ENCODE results near the gene AIFM3.
A peak's percentile ranks its signal among the peaks of the same experiment; 100 is the strongest.
"Not testable (repeated sequence)": the region's sequence is repeated elsewhere in the genome, so short reads cannot be mapped to it uniquely, and the experiment has no call there.

Gene AIFM3

DNA sequence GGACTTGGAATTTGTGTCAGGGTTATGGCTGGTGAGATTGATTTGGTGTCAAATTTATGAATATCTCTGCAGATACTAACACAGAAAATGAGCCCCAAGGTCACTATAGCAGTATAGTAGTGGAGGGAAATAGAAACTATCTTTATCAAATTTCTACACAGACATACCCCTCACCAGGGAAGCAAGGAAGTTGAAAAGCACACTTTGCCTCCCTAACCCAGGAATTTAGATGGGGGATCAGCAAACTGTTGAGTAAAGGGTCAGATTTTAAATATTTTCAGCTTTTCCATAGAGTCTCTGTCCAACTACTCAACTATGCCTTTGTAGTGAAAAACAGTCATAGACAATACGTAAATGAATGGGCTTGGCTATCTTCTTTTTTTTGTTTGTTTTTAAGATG lies 37.1 kb upstream of the AIFM3 start:
- no peaks in the 10 kb centered on the region for H3K9me3 ChIP-seq (replicated peaks in 1 of 11)
- peaks cover 0 to 67% (median 13%) of the 10 kb centered on the region in 10 experiments; a peak in 15 of 20 replicates for H3K4me1 ChIP-seq
- H3K36me3 ChIP-seq: peaks cover 15 to 88% (median 56%) of the 10 kb centered on the region in 11 experiments
- no peak overlapping the region for H3K4me3 ChIP-seq
- H3K27me3 ChIP-seq: no peaks in the 10 kb centered on the region
- peak overlapping the region in 2 of 11 experiments; percentile 18 to 26; a peak in 2 of 22 replicates for H3K4me2 ChIP-seq
- TF ChIP-seq Cebpa-rat (IDR thresholded peaks at IDR 0.05): no peak
- peaks cover 99 to 100% (median 100%) of the 10 kb centered on the region in 11 experiments for H4K20me1 ChIP-seq
- H3K27ac ChIP-seq: no peak overlapping the region
- no peak overlapping the region for H3K9ac ChIP-seq

DNA sequence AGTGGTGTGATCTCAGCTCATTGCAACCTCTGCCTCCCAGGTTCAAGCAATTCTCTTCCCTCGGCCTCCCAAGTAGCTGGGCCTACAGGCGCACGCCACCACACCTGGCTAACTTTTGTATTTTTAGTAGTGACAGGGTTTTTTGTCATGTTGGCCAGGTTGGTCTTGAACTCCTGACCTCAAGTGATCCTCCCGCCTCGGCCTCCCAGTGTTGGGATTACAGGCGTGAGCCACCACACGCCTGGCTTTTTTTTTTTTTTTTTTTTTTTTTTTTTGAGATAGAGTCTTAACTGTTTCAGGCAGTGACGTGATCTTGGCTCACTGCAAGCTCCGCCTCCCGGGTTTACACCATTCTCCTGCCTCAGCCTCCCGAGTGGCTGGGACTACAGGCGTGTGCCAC lies 36.6 kb upstream of the AIFM3 start:
- Histone ChIP-seq H3K36me3 (peaks cover 20 to 88% (median 56%) of the 10 kb centered on the region in 11 experiments), H4K20me1 (peaks cover 99 to 100% (median 100%) of the 10 kb centered on the region in 11 experiments), H3K4me1 (peaks cover 0 to 64% (median 10%) of the 10 kb centered on the region in 10 experiments; a peak in 15 of 20 replicates)
- H3K4me2 ChIP-seq; H3K9ac ChIP-seq; H3K9me3 ChIP-seq (replicated peaks in 1 of 11); H3K4me3 ChIP-seq; H3K27ac ChIP-seq; H3K27me3 ChIP-seq: not testable (repeated sequence)

DNA sequence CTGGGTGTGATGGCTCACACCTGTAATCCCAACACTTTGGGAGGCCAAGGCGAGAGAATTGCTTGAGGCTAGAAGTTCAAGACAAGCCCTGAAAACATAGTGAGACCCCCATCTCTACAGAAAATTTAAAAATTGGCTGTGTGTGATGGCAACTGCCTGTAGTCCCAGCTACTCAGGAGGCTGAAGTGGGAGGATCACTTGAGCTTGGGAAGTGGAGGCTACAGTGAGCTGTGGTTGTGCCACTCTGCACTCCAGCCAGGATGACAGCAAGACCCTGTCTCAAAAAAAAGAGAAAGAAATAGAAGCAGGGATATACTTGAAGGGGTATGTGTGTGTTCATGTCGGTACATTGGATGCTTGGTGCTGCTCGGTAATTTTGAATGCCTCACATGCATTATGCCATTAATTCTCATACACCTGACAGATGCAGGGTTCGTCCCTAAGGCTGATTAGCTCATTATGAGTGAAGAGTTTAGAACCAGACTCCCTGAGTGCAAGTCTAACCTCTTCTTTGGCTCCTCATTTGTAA lies 35.9 kb upstream of the AIFM3 start:
- H3K36me3 ChIP-seq: peaks cover 27 to 88% (median 61%) of the 10 kb centered on the region in 11 experiments
- peaks cover 0 to 63% (median 6%) of the 10 kb centered on the region in 10 experiments; a peak in 13 of 20 replicates for H3K4me1 ChIP-seq
- 0 out of 22 replicates have a peak overlapping the region, but pooled peaks of 1 of the 11 experiments have one; percentile 5 for H3K9ac ChIP-seq
- TF ChIP-seq Cebpa-rat (IDR thresholded peaks at IDR 0.05): no peak
- no peaks in the 10 kb centered on the region for H3K9me3 ChIP-seq (replicated peaks in 1 of 11)
- no peak overlapping the region for H3K27ac ChIP-seq
- H3K4me3 ChIP-seq: no peak overlapping the region
- H4K20me1 ChIP-seq: peaks cover 99 to 100% (median 100%) of the 10 kb centered on the region in 11 experiments
- no peaks in the 10 kb centered on the region for H3K27me3 ChIP-seq
- H3K4me2 ChIP-seq: 0 out of 22 replicates have a peak overlapping the region, but pooled peaks of 1 of the 11 experiments have one; percentile 19

DNA sequence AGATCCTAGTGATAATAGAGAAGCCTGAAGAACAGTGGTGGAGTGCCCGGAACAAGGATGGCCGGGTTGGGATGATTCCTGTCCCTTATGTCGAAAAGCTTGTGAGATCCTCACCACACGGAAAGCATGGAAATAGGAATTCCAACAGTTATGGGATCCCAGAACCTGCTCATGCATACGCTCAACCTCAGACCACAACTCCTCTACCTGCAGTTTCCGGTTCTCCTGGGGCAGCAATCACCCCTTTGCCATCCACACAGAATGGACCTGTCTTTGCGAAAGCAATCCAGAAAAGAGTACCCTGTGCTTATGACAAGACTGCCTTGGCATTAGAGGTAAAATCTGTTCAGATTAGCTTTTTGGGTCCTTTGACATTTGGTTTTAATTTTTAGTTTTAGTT lies 33.1 kb upstream of the AIFM3 start:
- Histone ChIP-seq H3K4me1 (peaks cover 11 to 54% (median 16%) of the 10 kb centered on the region in 10 experiments; a peak in 19 of 20 replicates), H3K36me3 (peaks cover 52 to 93% (median 77%) of the 10 kb centered on the region in 11 experiments), H3K4me2 (no peak overlapping the region), H3K9me3 (replicated peaks in 1 of 11) (no peaks in the 10 kb centered on the region), H3K27me3 (no peaks in the 10 kb centered on the region), H3K4me3 (no peak overlapping the region), H3K27ac (no peak overlapping the region), H3K9ac (no peak overlapping the region), H4K20me1 (peaks cover 99 to 100% (median 100%) of the 10 kb centered on the region in 11 experiments)
- no peak for TF ChIP-seq Cebpa-rat (IDR thresholded peaks at IDR 0.05)

DNA sequence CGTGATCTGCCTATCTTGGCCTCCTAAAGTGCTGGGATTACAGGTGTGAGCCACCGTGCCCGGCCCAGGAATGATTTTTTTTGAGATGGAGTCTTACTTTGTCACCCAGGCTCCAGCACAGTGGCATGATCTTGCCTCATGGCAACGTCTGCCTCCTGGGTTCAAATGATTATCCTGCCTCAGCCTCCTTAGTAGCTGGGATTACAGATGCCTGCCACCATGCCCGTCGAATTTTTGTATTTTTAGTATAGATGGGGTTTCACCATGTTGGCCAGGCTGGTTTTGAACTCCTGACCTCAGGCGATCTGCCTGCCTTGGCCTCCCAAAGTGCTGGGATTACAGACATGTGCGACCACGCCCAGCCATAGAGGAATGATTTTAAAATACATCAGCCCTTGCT lies 32.0 kb upstream of the AIFM3 start:
- H3K9me3 ChIP-seq (replicated peaks in 1 of 11); H3K27ac ChIP-seq; H3K4me3 ChIP-seq; H3K4me2 ChIP-seq; H3K9ac ChIP-seq; H3K27me3 ChIP-seq: not testable (repeated sequence)
- Histone ChIP-seq H4K20me1 (peaks cover 100% of the 10 kb centered on the region in 11 experiments), H3K4me1 (peaks cover 18 to 49% (median 23%) of the 10 kb centered on the region in 10 experiments; a peak in 19 of 20 replicates), H3K36me3 (peaks cover 52 to 88% (median 79%) of the 10 kb centered on the region in 11 experiments)

DNA sequence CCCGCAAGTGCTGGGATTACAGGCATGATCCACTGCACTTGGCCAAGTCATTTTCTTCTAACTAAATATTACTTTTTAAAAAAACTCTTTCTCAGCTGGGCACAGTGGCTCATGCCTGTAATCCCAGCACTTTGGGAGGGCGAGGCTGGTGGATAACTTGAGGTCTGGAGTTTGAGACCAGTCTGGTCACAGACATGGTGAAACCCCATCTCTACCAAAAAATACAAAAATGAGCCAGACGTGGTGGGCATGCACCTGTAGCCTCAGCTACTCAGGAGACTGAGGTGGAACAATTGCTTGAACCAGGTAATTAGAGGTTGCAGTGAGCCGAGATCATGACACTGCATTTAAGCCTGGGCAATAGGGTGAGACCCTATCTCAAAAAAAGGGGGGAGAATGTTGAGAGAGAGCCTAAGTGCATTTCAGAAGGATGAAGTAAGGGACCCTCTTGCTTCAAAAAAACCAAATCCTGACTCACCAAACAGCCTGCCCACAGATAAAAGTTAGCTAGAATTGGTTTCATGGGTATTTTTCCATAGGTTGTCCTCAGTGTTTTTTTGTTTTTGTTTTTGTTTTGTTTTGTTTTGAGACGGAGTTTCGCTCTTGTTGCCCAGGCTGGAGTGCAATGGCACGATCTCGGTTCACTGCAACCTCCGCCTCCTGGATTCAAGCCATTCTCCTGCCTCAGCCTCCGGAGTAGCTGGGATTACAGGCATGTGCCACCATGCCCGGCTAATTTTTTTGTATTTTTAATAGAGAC lies 31.1 kb upstream of the AIFM3 start:
- not testable (repeated sequence) for H3K4me3 ChIP-seq; H3K9ac ChIP-seq; H3K9me3 ChIP-seq (replicated peaks in 1 of 11); H3K4me2 ChIP-seq; H3K27ac ChIP-seq; H3K27me3 ChIP-seq
- Histone ChIP-seq H4K20me1 (peaks cover 100% of the 10 kb centered on the region in 11 experiments), H3K4me1 (peaks cover 20 to 57% (median 24%) of the 10 kb centered on the region in 10 experiments; a peak in 19 of 20 replicates), H3K36me3 (peaks cover 57 to 88% (median 82%) of the 10 kb centered on the region in 11 experiments)

DNA sequence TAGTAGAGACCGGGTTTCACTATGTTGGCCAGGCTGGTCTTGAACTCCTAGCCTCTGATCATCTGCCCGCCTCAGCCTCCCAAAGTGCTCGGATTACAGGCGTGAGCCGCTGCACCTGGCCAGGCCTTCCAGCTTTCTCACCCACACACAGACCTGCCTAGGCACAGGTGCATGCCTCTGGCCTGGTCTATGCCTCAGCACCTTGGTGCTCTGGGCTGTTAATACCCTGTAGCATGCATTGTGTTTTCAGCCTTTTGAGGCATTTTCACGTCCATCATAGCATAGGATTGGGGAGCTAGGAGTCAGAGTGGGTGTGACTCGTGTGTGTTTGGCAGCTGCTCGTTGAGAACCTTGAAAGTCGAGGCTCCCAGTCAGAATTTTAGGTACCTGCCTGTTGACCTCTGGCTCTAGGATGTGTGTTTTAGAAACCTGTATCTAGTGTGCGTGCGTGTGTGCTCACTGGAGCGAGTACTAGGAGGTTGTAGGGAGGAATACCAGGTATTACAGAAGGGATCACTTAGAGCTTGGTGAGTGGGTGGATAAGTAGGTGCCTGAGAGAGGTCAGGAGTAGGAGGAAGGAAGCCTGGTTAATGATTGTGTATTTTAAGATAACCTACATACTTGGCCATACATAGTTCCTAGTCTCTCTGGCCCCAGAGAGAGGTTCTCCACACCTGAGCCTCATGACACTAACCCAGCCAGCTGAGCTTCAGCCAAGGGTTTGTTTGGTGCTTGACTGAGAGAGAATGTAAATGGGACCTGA lies 29.8 kb upstream of the AIFM3 start:
- Histone ChIP-seq H3K9ac (peak overlapping the region in 3 of 11 experiments; percentile 1 to 38 (median 9); a peak in 3 of 22 replicates), H3K4me3 (no peak overlapping the region), H3K4me1 (peaks cover 20 to 49% (median 26%) of the 10 kb centered on the region in 10 experiments; a peak in 19 of 20 replicates), H3K27me3 (no peaks in the 10 kb centered on the region), H3K4me2 (peak overlapping the region in 9 of 11 experiments; percentile 4 to 30 (median 18); a peak in 12 of 22 replicates), H4K20me1 (peaks cover 98 to 100% (median 99%) of the 10 kb centered on the region in 11 experiments), H3K9me3 (replicated peaks in 1 of 11) (no peaks in the 10 kb centered on the region), H3K36me3 (peaks cover 59 to 97% (median 83%) of the 10 kb centered on the region in 11 experiments), H3K27ac (no peak overlapping the region)
- TF ChIP-seq Cebpa-rat (IDR thresholded peaks at IDR 0.05): no peak

DNA sequence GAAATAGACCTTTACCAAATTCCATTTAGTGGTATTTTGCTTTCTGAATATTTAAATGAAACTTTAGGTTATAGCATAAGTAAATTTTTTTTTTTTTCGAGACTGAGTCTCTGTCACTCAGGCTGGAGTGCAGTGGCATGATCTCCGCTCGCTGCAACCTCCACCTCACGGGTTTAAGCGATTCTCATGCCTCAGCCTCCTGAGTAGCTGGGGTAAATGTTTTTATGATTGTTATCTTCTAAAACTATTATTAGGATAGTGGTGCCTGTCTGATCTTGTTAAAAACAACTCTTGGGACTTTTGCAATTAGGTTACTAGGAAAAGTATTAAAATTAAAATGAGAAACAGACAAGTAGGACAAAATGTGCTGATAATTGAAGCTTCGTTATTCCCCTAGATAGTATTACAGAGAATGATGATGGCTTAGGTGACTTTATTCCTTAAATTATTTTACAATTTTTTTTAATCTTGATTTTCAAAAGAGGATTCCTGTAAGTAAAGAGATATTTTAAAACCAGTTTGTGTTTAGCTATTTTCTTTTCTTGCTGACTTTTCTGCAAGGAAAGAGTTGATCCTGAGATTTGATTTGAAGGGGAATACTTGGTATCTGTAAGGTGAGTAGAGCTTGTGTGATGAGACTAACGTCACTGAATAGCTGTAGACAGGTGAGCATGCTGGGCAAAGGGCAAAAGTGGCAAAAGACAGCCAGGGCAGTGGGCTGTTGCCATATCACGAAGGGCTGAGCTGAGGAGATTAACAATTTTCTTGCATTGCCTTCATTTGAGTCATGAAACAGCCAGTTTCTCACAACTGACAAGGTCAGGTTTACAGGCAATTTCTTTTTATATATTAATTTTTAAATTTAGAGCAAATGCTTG lies 29.0 kb upstream of the AIFM3 start:
- Histone ChIP-seq H3K27me3 (no peaks in the 10 kb centered on the region), H3K36me3 (peaks cover 59 to 98% (median 84%) of the 10 kb centered on the region in 11 experiments), H3K27ac (no peak overlapping the region), H4K20me1 (peaks cover 98 to 100% (median 99%) of the 10 kb centered on the region in 11 experiments), H3K9me3 (replicated peaks in 1 of 11) (no peaks in the 10 kb centered on the region), H3K4me1 (peaks cover 20 to 50% (median 26%) of the 10 kb centered on the region in 10 experiments; a peak in 19 of 20 replicates), H3K4me3 (no peak overlapping the region), H3K4me2 (peak overlapping the region in 3 of 11 experiments; percentile 4 to 18 (median 5); a peak in 1 of 22 replicates), H3K9ac (no peak overlapping the region; a peak in 2 of 22 replicates)
- TF ChIP-seq Cebpa-rat (IDR thresholded peaks at IDR 0.05): no peak

DNA sequence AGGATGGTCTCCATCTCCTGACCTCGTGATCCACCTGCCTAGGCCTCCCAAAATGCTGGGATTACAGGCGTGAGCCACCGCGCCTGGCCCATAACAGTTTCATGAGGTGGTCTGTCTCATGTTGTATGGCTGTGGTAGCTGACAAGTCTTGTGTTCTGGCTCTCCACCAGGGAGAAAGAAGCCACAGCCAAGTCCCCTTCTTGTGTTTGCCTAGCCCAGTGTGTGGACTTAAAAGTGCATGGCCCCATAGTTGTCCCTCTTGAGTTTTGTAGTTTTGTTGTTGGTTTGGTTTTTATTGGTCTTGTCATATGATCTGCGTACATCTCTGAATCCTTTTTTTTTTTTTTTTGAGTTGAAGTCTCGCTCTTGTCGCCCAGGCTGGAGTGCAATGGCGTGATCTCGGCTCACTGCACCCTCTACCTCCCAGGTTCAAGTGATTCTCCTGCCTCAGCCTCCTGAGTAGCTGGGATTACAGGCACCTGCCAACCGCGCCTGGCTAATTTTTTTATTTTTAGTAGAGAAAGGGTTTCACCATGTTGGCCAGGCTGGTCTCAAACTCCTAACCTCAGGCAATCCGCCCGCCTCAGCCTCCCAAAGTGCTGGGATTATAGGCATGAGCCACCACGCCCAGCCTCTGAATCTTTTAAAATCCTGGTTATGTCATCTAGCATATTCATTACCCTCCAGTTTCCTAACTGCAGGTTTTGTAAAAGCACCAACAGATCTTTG lies 27.4 kb upstream of the AIFM3 start:
- H3K9me3 ChIP-seq (replicated peaks in 1 of 11); H3K4me3 ChIP-seq; H3K9ac ChIP-seq; H3K27me3 ChIP-seq; H3K27ac ChIP-seq: not testable (repeated sequence)
- Histone ChIP-seq H4K20me1 (peaks cover 98 to 100% (median 99%) of the 10 kb centered on the region in 11 experiments), H3K4me2 (peak overlapping the region in 7 of 11 experiments; percentile 2 to 45 (median 17); a peak in 12 of 22 replicates), H3K36me3 (peaks cover 47 to 100% (median 79%) of the 10 kb centered on the region in 11 experiments), H3K4me1 (peaks cover 20 to 56% (median 27%) of the 10 kb centered on the region in 10 experiments; a peak in 19 of 20 replicates)

Data from BLaER1 treated with 17β-estradiol and CSF1 and Interleukin-3, amounts not matched to agents 10 nM and 100 nM (cell line).